Stimulated activated CD4-positive, alpha-beta T cell treated with anti-CD3 and anti-CD28 coated beads, Interleukin-12 subunit alpha, Interleukin-12 subunit beta, amount 100 ng/mL, for 24 hours (primary cell): ENCODE measurements around the gene CLCN6.
"Not testable (repeated sequence)": the region's sequence is repeated elsewhere in the genome, so short reads cannot be mapped to it uniquely, and the experiment has no call there.

Source experiments
- DNase-seq, 2 experiments: peaks; one replicate each; pipeline ENCODE4 v3.0.0-alpha.2; 2020; ENCODE audit warnings: low read depth in 2 of 2

Gene CLCN6

DNA sequence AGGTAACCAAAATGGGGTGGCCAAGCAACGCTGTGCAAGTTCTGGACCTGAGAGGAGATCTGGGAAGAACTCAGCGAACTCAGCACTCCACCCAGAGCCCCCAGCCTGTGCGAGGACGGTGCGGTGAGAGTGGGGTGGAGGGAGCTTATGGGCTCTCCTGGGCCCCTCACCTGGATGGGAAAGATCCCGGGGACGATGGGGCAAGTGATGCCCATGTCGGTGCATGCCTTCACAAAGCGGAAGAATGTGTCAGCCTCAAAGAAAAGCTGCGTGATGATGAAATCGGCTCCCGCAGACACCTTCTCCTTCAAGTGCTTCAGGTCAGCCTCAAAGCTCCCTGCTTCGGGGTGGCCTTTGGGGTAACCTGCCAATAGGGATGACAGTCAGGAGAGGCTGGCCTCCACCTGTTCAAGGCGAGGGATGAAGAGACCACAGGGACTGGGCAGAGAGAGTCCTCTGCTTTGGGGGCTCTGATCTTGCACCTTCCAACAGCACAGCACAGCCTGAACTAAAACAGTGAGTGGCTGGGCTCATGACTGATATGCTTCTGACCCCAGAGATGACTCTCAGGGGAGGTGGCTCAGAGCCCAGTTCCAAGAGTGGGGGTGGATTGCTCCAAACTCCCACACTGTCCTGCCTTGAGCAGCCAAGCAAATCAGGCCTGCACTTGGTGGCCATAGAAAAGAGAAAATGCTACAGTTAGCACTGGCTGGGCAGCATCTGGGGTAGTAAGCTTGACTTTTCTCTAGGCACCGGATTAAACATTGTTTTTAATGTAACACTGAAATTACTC, 9.8 kb upstream of the CLCN6 start:
- DNase-seq, result no peak

DNA sequence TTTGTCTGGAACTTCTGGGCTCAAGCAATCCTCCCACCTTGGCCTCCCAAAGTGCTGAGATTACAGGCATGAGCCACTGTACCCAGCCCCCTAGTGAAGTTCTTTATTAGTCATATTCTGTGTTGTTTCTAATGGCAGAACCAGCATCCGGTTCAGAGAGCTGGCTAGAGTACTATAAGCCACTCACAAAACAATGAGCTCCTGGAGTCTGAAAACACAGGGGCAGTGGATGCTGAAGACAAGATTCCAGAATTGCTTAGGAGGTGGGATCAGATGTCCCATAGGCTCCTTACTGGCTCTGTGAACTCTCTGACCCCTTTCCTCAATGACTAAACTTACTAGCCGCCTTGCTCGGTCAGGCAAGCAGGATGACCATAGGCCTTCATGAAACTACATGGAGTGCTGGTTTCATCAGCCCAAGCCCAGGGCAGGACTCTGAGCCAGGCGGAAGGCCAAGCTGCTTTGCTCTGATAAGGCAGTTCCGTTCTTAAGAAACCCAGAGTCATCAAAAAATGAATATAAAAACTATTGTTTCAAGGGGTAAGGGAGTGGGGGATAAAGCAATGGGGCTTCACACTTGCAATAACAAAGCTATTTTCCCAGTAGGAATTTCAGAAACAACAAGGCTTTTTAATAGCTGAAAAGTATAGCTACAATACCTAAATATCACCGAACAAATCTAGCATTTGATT, 8.3 kb upstream of the CLCN6 start:
- DNase-seq, result no peak

- DNase-seq, result no peak
Observed at GRCh38 chr1:11799099-11799498, 6.9 kb upstream of the CLCN6 start.

DNA sequence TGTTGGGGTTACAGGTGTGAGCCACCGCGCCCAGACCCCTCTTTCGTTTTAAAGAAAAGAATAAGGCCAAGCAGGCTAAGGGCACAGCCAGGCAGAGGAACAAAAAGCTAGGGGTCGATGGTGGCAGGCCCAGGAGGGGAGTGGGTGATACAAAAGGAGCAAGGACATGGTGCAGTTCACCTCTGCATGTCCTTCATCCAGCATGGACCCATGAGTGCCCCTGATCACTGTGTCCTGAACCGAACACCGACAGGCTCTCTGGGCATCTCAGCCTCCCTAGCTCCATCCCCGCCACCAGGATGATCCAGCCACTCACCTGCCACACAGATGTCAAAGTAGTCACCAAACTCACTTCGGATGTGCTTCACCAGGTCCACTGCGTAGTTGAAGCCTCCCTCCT, 6.1 kb upstream of the CLCN6 start:
- no peak for DNase-seq

DNA sequence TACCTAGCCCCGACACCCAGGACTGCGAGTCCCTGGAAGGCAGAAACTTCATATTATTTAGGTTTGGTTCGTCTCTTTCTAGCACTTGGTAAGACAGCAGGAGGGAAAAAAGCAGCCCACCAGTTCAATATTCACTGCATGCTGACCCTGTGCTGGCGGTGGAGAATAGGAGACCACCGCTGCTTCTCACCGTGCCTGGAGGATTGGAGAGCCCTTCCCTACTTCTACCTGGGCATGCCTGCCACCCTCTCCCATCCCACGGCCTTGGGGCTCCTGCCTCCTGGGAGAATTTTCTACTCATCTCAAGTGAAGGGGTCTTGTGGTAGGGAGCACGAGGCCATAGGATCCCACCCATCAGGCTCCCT, 5.6 kb upstream of the CLCN6 start:
- DNase-seq, result no peak

DNA sequence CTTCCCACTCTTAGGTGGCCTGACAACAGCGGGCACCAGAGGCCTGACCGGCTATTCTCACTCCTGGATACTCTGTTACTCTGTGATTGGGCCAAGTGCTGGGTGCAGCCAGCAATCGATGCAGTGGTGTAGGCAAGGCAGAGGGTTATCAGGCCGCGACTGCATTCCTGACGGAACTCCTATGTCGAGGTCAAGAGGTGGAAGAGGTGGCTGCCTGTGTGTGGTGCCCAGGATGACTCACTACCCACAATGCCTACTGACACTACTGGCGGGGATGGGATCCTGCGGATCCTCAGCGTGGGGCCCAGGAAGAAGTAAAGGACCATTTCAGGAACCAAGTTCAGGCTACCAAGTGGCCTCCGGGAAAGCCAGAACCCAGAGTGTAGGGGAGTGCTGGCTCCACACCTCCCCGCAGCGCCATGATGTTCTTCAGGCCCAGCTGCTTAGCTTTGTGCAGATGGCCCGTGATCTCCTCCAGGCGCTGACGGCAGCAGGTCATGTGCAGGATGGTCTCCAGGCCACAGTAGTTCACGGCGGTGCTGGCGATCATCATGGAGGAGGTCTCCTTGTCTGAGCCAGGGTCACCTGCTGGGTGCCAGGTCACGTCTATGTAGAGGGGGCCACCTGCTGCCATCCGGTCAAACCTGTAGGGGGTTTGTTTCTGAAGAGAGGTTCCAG, 5.1 kb upstream of the CLCN6 start:
- DNase-seq, result no peak

GRCh38 chr1:11802616-11802972, 3.4 kb upstream of the CLCN6 start:
- no peak for DNase-seq

DNA sequence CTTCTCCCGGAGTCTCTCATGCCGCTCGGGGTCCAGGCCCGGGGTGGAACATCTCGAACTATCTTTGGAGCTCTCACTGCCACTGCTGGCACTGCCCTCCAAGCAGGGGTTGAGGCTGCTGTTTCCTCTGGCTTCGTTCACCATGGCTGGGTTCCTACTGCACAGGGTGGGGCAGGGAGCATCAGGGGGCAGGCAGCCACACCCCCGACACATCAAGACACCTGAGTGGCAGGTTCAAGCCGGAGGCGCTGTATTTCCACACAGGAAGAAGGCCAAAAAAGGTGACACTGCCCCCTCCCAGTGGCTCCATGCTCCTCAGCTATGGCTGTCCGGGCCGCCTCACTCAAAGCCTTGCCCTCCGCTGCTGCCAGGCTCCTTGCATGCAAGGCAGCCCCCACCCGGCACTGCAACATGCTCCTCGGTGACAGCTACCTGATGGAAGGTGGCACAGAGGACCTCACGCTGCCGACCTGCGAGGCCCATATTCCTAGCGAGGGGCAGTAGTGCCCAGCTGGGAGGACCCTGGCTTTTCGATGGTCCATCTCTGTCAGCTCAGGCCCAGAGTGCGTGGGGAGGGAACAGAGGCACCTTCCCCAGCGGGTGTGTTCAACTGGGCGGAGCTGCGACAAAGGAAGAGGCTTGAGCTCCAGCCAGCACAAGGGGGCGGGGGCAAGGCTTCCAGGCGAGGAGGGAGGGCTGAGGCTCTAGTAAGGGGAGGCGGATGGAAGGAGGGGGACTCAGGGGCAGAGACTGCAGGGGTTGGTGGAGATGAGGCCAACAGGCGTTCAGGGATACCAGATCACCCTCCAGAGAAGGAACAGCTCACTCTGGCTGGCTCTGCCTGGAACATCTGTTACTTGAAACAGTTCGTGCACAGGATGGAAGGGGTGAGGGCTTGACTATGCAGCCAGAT, 2.8 kb upstream of the CLCN6 start:
- peak; percentile 52 to 72 for DNase-seq

DNA sequence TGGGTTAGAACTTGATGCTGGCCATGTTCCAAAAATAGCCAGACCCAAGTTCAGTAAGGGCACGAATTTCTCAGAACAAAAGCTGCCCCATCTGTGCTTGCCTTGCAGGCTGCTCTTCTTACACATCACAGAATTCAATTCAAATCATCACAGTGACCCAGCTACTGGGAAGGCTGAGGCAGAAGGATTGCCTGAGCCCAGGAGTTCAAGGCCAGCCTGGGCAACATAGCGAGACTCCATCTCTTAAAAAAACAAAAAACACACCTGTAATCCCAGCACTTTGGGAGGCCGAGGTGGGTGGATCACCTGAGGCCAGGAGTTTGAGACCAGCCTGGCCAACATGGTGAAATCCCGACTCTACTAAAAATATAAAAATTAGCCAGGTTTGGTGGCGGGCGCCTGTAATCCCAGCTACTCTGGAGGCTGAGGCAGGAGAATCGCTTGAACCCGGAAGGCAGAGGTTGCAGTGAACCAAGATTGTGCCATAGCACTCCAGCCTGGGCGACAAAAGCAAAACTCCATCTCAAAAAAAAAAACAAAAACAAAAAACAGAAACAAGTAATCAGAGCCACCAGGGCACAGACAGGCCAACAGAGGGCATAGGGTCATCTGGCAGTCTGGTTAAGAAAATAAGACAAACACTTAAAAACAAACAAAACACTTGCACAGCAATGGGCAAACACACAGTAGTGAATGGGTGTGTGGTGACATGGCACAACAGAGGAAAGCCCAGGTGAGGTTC, 1.9 kb upstream of the CLCN6 start:
- not testable (repeated sequence) for DNase-seq

DNA sequence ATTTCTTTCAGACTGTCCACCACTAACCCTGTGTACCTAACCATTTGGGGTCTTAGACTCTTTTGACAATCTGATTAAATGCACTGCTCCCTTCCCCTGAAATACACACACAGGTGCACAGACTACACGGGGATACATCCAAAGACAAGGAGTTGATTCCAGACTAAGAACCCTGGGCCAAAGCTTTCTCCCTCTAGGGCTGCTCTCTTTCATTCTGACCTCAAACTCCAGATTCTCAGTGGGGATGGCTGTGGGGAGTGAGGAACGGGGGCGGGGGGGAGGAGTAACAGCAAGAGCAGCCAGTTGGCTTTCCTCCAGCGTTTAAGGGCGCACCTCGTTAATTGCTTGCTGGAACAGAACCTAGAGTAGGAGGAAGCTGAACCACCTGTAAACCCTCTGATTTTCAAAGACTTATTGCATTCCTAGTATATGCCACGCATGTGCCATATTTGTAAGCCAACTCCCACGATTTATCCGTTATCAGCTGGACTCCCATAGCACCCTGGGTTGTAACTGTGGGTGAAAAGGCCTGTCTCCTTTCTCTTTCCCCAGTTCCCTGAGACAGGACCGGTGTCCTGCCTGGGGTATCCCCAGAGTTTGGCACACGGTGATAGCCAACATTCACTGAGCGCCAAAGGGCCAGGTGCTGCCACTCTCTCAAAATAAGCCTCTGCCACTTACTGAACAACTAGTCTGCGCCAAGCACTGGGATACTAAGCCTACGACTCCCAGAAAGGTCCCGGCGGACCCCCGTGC, 1.1 kb upstream of the CLCN6 start:
- DNase-seq, result peak in 1 of 2 experiments; percentile 19

GRCh38 chr1:11806307-11806936, 431 bp downstream of the CLCN6 start:
- DNase-seq, result no peak

DNA sequence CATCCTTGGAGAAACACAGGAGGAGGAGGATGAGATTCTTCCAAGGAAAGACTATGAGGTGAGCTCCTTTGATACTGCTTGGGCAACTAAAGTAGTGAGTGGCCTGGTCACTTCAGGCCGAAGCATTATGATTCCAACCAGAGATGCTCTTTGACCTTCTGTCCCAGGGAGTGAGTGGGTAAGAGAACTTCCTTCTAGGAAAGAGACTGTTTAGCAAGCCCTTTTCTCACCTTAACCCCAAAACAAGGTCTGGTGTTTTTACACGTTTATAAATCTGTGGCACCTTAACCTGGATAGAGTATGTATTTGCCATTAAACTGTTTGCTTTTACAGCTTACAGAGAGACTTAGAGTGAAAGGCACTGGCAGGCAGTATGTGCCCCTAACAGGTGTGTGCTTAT, 1.1 kb downstream of the CLCN6 start:
- DNase-seq, result no peak

- DNase-seq, result no peak
Observed at GRCh38 chr1:11813021-11813420, 7.0 kb downstream of the CLCN6 start.

DNA sequence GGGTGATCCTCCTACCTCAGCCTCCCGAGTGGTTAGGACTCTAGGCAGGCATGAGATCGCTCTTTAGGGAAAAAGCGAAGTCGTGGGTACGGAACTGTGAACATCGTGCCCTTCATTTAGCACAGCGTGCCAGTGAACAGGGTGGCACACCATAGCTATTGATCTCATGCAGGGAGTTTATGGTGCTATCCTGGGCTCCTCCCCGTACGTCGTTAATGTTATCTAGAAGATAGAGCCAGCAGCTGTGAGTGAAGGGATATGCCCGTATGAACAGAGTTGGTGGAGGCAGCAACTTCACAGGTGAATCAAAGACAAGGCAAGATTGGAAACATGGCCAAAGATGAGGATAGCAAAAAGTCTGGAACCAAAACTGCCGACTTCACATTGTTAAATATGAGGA, 11.2 kb downstream of the CLCN6 start:
- no peak for DNase-seq

DNA sequence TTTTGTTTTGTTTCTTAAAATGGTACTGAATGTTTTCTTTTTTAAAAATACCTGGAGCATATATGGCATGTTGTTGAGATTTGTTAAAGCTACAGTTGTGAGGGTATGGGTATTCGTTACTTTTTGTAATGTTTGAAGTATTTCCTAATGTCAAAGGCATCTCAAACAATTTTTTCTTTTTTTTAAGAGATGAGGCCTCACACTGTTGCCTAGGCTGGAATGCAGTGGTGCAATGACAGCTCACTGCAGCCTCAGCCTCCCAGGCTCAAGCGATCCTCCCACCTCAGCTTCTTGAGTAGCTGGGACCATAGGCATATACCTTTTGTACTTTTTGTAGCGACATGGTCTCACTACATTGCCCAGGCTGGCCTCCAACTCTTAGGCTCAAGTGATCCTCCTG, 16.1 kb downstream of the CLCN6 start:
- DNase-seq, result no peak

- no peak for DNase-seq
Observed at GRCh38 chr1:11823366-11824137, 17.6 kb downstream of the CLCN6 start.

- no peak for DNase-seq
Observed at GRCh38 chr1:11825131-11825530, 19.1 kb downstream of the CLCN6 start.

GRCh38 chr1:11826946-11827345, 21.0 kb downstream of the CLCN6 start:
- DNase-seq, result no peak

- DNase-seq, result no peak
Observed at GRCh38 chr1:11828511-11828910, 22.5 kb downstream of the CLCN6 start.
